Ovary (tissue), 9 donors: ENCODE data around the gene TM4SF20. TPM values are rescaled to one million over a fixed set of nuclear protein-coding genes. Genes with fewer than 3 reads are reported as not detected.

Experiments
- DNase-seq, 5 donors: peaks; one replicate each; pipeline ENCODE4 v3.0.0-alpha.2; 2019 to 2020
- H3K27ac ChIP-seq, 2 donors: fragments of 200-600 bp; one replicate each; pipeline versions ENCODE4 v1.5.1 to v1.8.0; 2019 to 2022
- H3K27me3 ChIP-seq: fragments of 200-600 bp; one replicate; pipeline ENCODE4 v1.8.0; 2022
- H3K36me3 ChIP-seq: fragments of 200-600 bp; sonication (generic); one replicate; pipeline ENCODE4 v1.5.1; 2019
- H3K4me1 ChIP-seq: one replicate; pipeline ENCODE4 v1.8.1; 2013; ENCODE audit warnings: mild to moderate bottlenecking, moderate library complexity; ENCODE audit not compliant: insufficient read depth
- H3K4me3 ChIP-seq: fragments of 200-600 bp; sonication (generic); one replicate; pipeline ENCODE4 v1.5.1; 2017
- H3K9me3 ChIP-seq, 2 donors: fragments of 200-600 bp in 1 of 2; sonication (generic) in 1 of 2; one replicate each; pipeline versions ENCODE4 v1.5.1 to v1.8.1; 2013 to 2019; ENCODE audit warnings: mild to moderate bottlenecking in 1 of 2, moderate library complexity in 1 of 2
- CTCF ChIP-seq, 3 donors: fragments of 450-650 bp in 2 of 3; fragments of 200-600 bp in 1 of 3; IDR thresholded peaks; one replicate each; pipeline versions ENCODE4 v1.5.1 to v1.8.0; 2016 to 2022; ENCODE audit warnings: antibody characterized with exemption in 3 of 3, mild to moderate bottlenecking in 1 of 3
- EP300 ChIP-seq: sonication (generic); formaldehyde crosslinking; IDR thresholded peaks from one replicate; pipeline ENCODE4 v1.6.1; 2017; ENCODE audit warnings: antibody characterized with exemption
- POLR2A ChIP-seq: fragments of 450-650 bp; IDR thresholded peaks from one replicate; pipeline ENCODE4 v1.6.1; 2017; ENCODE audit warnings: antibody characterized with exemption, mild to moderate bottlenecking, moderate library complexity
- WGBS, 3 donors: extraction: QIAGEN DNeasy Blood & Tissue Kit in 1 of 3; methylation state at CpG; one replicate each; pipeline versions ENCODE4 v1.1.5 to v1.1.7; 2013 to 2017; 5-methylcytosine and 5-hydroxymethylcytosine counted together
- intact Hi-C, 4 donors: fragments of 100-400 bp; cut with DNase I; formaldehyde crosslinking; loops; one replicate each; pipeline versions ENCODE4 v1.11.0 to v1.15.1; 2022 to 2023
- polyA plus RNA-seq, 2 donors: library from polyadenylated mRNA; stranded (reverse); fragments of 200-250 nt in 1 of 2; fragments of 350-450 nt in 1 of 2; fragmentation: Illumina TruSeq in 1 of 2; extraction: RNeasy Lipid Tissue Mini Kit (QIAGEN cat#74804) in 1 of 2; gene quantifications; one replicate each; pipeline ENCODE4 v1.2.3, GENCODE V29; 2013 to 2014
- total RNA-seq, 7 donors: library from RNA; depleted of rRNA in 2 of 7; stranded (reverse); fragments of >200 nt in 2 of 7; fragmentation: NEBNext Ultra II Directional in 3 of 7; extraction: Animal tissue kit (Norgen Biotek cat#: 25700) in 3 of 7; gene quantifications; one replicate each; pipeline versions ENCODE4 v1.1.0 to v1.2.4, GENCODE V29; 2016 to 2023
- donor health status: DM: no; HTN: no; CAD: no; lungs with moderate emphysema.
- donor health status: DM: no; HTN: no; CAD: no.
- donor health status: Bipolar disorder and iron deficiency.
- donor health status: DM: yes; HTN: yes; CAD: no.
- donor health status: DM: no; HTN: no; CAD: no.
- donor health status: DM: yes; HTN: yes; CAD: no.

TM4SF20 gene
- total and polyA plus RNA-seq, 9 donors, result 1.4 TPM; not detected in 8

GRCh38 chr2:227378371-227378782 lies 729 bp downstream of the TM4SF20 start:
- no peaks in the 10 kb centered on the region for H3K9me3 ChIP-seq
- no peaks in the 10 kb centered on the region for H3K4me1 ChIP-seq
- H3K27me3 ChIP-seq, result no peaks in the 10 kb centered on the region
- WGBS, 3 donors, result 80 to 86% (median 85%) methylated on average over 4 of the region's 4 CpGs
- no peak for TF ChIP-seq EP300
- no peak for TF ChIP-seq POLR2A
- no peak for TF ChIP-seq CTCF (IDR thresholded peaks at IDR 0.05)
- DNase-seq, result no peak
- no peaks in the 10 kb centered on the region for H3K36me3 ChIP-seq
- intact Hi-C loops, result no loop called here
- no peak overlapping the region for H3K27ac ChIP-seq
- no peak overlapping the region for H3K4me3 ChIP-seq

GRCh38 chr2:227377467-227378351 lies 1.4 kb downstream of the TM4SF20 start:
- no peak for DNase-seq
- Histone ChIP-seq H3K27ac (no peak overlapping the region), H3K9me3 (no peaks in the 10 kb centered on the region), H3K4me3 (no peak overlapping the region), H3K36me3 (no peaks in the 10 kb centered on the region), H3K4me1 (no peaks in the 10 kb centered on the region), H3K27me3 (no peaks in the 10 kb centered on the region)
- no peak for TF ChIP-seq CTCF (IDR thresholded peaks at IDR 0.05)
- TF ChIP-seq EP300, result no peak
- no peak for TF ChIP-seq POLR2A
- intact Hi-C loops, result no loop called here
- WGBS, 3 donors, result 73 to 79% (median 76%) methylated on average over 8 of the region's 8 CpGs

GRCh38 chr2:227376656-227377396 lies 2.3 kb downstream of the TM4SF20 start:
- intact Hi-C loops, result no loop called here
- TF ChIP-seq POLR2A (no peak), EP300 (no peak), CTCF (IDR thresholded peaks at IDR 0.05) (no peak)
- no peak overlapping the region for H3K27ac ChIP-seq
- WGBS, 3 donors, result 58 to 64% (median 59%) methylated on average over 9 of the region's 9 CpGs
- no peaks in the 10 kb centered on the region for H3K4me1 ChIP-seq
- DNase-seq, result no peak
- H3K9me3 ChIP-seq, result no peaks in the 10 kb centered on the region
- no peak overlapping the region for H3K4me3 ChIP-seq
- H3K36me3 ChIP-seq, result no peaks in the 10 kb centered on the region
- no peaks in the 10 kb centered on the region for H3K27me3 ChIP-seq

- Histone ChIP-seq H3K36me3 (no peaks in the 10 kb centered on the region), H3K4me1 (no peaks in the 10 kb centered on the region), H3K4me3 (no peak overlapping the region), H3K27ac (no peak overlapping the region), H3K27me3 (no peaks in the 10 kb centered on the region), H3K9me3 (no peaks in the 10 kb centered on the region)
- WGBS, 3 donors, result 50 to 61% (median 58%) methylated on average over 6 of the region's 6 CpGs
- no peak for DNase-seq
- TF ChIP-seq CTCF (IDR thresholded peaks at IDR 0.05) (no peak), POLR2A (no peak), EP300 (no peak)
- intact Hi-C loops, result no loop called here
Measured at GRCh38 chr2:227374158-227374557, 4.9 kb downstream of the TM4SF20 start.
